GM13977 (cell line): Measurements from ENCODE around the gene WDR19.
"Not testable (repeated sequence)": the region's sequence is repeated elsewhere in the genome, so short reads cannot be mapped to it uniquely, and the experiment has no call there.

Experiments
- DNase-seq: peaks from one replicate; pipeline ENCODE4 v3.0.0; 2012; ENCODE audit warnings: low spot score
- CTCF ChIP-seq: IDR thresholded peaks from 2 replicates; pipeline ENCODE4 v1.5.1; 2012; ENCODE audit warnings: mild to moderate bottlenecking, control low read depth; ENCODE audit not compliant: insufficient read depth; ENCODE audit errors: extremely low read depth, missing control alignments
- in situ Hi-C: fragments of 300-500 bp; cut with MboI; formaldehyde crosslinking; loops from one replicate; pipeline ENCODE4 v1.12.0; 2022; ENCODE audit warnings: low sequenced_read_pairs, low pct_unique_long_range_greater_than_20kb, mixed read lengths, inconsistent platforms; ENCODE audit not compliant: unreplicated experiment

The WDR19 gene

GRCh38 chr4:39181905-39182638 is at the start of gene WDR19:
Gene WDR19, plus strand, starts transcription at chr4:39182529. Its CDS starts 29 bp downstream, at chr4:39182558.
- in situ Hi-C loops: no loop called here
- TF ChIP-seq CTCF: peak; percentile 63
- peak; percentile 95 for DNase-seq

- TF ChIP-seq CTCF: no peak
- no peak for DNase-seq
- in situ Hi-C loops: no loop called here
These were observed 48.7 kb upstream of the WDR19 start for GRCh38 chr4:39133623-39134022.

- TF ChIP-seq CTCF: no peak
- in situ Hi-C loops: no loop called here
- no peak for DNase-seq
These were observed 47.5 kb upstream of the WDR19 start for GRCh38 chr4:39134683-39135306.

- DNase-seq, in situ Hi-C loops: not testable (repeated sequence)
These were observed 44.1 kb upstream of the WDR19 start for GRCh38 chr4:39138227-39138626.

- in situ Hi-C loops: no loop called here
- no peak for TF ChIP-seq CTCF
- DNase-seq: no peak
These were observed 36.1 kb upstream of the WDR19 start for GRCh38 chr4:39146211-39146610.

- in situ Hi-C loops: no loop called here
- DNase-seq: no peak
- TF ChIP-seq CTCF: no peak
These were observed 28.3 kb upstream of the WDR19 start for GRCh38 chr4:39154009-39154408.

- no peak for TF ChIP-seq CTCF
- DNase-seq: no peak
- in situ Hi-C loops: no loop called here
These were observed 24.8 kb upstream of the WDR19 start for GRCh38 chr4:39157520-39157919.
